C4-2B (cell line): ENCODE data around the gene JAG2.
A peak's percentile ranks its signal among the peaks of the same experiment; 100 is the strongest.

Source experiments
- H3K27ac ChIP-seq: fragments of 450-650 bp; 2 replicates; pipeline ENCODE4 v1.5.1; 2017
- CTCF ChIP-seq: fragments of 450-650 bp; conservative IDR thresholded peaks from 2 replicates; pipeline ENCODE4 v1.5.1; 2017; ENCODE audit warnings: mild to moderate bottlenecking
- ZFX ChIP-seq: fragments of 450-650 bp; IDR thresholded peaks from 2 replicates; pipeline ENCODE4 v1.6.1; 2017

JAG2 gene

GRCh38 chr14:105180592-105181548 lies 12.3 kb upstream of the JAG2 start, which contains the start of gene NUDT14:
NUDT14 (minus strand) TSS chr14:105181312; CDS start chr14:105181209, 103 bp downstream.
- TF ChIP-seq CTCF = no peak; the same call in 1 of the 2 replicates
- no peak for TF ChIP-seq ZFX
- H3K27ac ChIP-seq = peak within 1 kb of the TSS; percentile 60

- TF ChIP-seq CTCF (no peak), ZFX (no peak)
- no peak overlapping the region for H3K27ac ChIP-seq
Observed at GRCh38 chr14:105179191-105179590, 10.6 kb upstream of the JAG2 start.

- TF ChIP-seq ZFX (no peak), CTCF (no peak)
- no peak overlapping the region for H3K27ac ChIP-seq
Observed at GRCh38 chr14:105178868-105179140, 10.2 kb upstream of the JAG2 start.

DNA sequence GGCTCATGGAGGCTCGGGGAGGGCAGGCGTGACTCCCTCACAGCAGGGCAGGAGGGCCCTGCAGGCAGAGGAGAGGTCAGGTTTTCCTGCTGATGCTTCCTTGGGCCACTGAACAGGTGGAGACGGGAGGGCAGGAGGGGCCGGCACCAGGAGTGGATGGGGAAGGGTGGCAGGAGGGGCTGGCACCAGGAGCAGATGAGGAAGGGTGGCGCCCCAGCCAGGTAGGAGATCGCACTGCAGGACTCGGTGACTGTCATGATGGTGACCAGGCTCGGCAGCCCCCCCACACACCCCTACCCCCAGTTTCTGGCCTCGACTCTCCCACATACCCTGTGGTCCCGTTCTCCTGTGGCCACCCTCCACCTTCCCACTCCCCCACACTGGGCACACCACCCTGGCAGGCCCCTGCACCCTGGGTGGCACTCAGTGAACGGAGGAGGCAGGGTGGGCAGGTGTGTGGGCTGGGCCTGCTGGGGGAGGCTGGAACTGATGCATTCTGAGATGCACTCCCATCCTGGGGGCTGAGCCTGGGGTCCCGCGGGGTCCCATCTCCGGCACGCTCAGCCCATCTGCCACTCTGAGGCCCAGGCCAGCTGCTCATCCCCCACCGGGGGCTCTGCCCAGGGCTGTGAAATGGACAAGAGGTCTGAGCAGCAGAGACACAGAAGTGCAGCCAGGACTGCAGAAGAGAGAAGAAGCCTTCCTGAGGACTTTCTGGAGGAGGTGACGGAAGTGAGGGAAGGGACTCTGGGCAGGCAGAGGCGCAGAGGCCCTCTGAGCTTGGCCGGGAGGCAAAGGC lies 9.7 kb upstream of the JAG2 start:
- TF ChIP-seq CTCF = no peak
- no peak for TF ChIP-seq ZFX
- H3K27ac ChIP-seq = no peak overlapping the region

DNA sequence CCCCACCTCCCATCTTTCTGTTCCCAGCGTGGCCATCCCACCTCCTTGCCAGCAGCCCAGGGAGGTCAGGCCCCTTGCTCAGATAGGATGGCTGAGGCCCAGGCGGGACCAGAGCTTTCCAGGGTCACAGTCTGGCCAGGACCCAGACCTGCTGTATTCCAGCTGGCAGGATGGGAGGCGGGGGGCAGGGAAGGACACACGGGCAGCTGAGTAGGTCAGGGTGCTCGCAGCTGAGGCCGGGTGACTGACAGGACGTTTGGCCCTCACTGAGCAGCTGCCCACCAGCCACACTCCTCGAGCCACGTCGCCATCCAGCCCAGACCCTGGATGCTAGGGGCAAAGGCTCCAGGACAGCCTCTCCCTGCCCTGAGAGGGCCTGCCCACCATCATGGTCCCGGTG lies 8.5 kb upstream of the JAG2 start:
- no peak for TF ChIP-seq CTCF
- TF ChIP-seq ZFX = no peak
- no peak overlapping the region for H3K27ac ChIP-seq

DNA sequence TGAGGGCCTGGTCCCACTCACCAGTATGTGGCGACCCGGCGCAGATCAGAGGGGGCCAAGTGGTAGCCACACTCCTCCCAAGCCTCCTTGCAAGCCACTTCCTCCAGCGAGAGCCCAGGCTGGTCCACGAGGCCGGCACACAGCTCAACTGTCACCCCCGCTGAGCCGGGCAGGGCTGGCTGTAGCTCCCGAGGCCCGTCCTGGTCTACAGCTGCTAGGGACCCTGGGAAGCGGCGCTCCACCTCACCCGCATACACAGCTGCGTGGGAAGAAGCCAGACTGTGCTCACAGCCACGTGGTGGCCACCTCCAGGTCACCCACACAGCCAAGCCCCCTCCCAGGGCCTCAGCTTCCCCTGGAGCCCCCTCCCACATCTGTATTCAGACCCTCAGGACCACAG lies 7.9 kb upstream of the JAG2 start:
- no peak overlapping the region for H3K27ac ChIP-seq

More for the DNA sequence above, 7.9 kb upstream of the JAG2 start:
- TF ChIP-seq CTCF (no peak), ZFX (no peak)
